HG03354 (cell line): ENCODE data around the gene VWA5B1.

ENCODE experiments used
- ATAC-seq: cut with Tn5 transposase; IDR thresholded peaks from one replicate; pipeline ENCODE4 v1.9.1; 2021; ENCODE audit warnings: mild to moderate bottlenecking; ENCODE audit not compliant: unreplicated experiment, poor library complexity, severe bottlenecking

VWA5B1 gene

DNA sequence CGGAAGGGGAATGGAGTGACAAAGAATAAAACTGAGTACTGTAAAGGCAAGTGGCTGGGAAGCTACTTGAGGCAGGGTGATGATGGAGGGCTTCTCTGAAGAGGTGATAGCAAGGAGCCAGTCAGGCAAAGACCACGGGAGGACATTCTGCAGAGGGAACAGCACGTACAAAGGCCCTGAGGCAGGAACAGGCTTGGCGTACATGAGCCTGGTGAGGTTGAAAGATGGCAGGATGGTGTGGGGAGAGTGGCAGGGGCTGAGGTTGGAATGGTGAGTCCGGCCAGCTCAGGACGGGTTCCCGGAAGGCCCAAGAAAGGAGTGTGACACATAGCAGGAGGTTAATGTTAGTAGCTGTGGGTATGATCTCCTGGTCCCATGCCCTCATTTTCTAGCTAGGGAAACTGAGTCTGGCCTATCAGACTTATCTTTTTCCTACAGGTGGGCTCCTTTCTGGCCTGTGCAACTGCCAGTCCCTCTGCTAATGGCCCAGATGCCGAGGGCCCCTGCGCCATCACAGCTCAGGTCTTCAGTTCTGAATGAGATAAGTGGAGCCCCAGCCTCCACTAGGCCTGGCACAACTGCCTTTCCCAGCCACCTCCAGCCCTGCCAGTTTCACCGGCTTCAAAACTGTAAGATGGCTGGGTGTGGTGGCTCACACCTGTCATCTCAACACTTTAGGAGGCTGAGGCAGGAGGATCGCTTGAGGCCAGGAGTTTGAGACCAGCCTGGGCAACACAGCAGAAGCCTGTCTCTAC lies 87.0 kb downstream of the VWA5B1 start:
- ATAC-seq = no peak

DNA sequence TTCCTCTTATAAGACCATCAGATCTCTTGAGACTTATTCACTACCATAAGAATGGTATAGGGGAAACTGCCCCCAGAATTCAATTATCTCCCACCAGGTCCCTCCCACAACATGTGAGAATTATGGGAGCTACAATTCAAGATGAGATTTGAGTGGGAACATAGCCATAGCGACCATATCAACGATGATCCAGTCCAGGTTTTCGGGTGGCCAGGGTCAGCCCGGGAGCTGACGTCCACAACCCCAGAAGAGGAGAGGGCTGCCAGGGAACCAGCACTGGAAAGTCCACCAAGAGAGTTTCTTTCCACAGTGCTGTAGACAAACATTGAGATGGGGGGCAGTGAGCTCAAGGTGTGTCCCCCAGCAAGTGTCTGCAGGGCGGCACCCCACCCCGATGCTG lies 88.4 kb downstream of the VWA5B1 start:
- no peak for ATAC-seq

DNA sequence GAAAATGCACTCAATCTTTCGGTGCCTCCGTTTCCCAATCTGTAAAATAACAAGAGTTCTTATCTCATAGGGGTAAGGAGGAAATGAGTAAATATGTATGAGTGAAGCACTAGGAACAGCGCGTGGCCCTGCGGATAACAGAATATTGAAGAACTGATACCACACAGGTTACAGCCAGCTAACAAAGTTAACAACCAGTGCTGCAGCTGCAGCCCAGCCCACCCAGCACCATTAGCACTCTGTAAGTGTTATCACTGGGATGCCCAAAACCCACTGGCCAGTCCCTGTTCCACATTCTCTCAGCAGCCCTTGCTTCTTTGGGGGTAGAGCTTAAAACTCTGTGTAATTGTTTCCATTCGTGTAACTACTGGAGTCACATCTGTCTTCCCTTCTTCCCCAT lies 89.5 kb downstream of the VWA5B1 start:
- no peak for ATAC-seq

DNA sequence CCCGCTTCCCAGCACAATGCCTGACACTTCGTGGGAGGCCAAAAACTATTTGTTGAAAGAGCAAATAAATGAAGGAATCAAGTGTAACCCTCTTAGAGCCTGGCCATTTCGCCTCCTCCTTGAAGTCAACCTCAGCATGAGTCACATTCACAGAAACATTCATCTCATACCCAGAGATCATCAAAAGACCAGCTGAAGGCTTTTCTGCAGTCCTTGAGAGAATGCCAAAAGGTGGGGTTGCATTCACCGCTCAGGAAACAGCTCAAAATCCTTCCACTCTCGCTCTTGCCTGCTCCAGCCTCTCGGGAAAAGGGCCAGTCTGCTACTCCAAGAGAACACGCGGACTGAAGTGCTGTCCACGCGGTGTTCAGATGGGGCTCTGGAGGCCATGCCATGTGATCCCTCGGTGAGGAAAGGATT lies 90.0 kb downstream of the VWA5B1 start:
- ATAC-seq = no peak

DNA sequence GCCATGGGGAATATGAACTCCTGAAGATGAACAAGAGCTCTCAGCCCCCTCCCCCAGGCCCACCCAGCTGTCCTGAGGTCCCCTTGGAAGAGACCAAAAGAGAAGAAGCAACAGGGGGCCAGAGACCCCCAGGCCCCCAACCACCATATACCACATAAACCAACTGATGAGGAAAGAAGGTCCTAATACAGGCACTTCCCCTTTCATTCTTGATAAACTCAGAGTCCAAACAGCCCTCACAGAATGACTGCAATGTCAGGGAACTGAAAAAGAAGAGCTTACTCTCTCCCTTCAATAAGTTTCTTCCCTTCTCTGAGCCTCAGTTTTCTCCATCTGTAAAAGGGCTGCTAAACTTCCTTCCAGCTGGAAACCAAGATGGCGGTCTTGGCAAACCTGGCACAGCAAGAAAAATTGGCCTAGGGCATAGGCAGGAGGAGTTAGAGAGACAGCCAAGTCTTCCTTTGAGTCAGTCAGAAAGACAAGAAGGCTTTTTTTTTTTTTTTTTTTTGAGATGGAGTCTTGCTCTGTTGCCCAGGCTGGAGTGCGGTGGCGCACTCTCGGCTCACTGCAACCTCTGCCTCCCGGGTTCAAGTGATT lies 90.5 kb downstream of the VWA5B1 start:
- no peak for ATAC-seq

DNA sequence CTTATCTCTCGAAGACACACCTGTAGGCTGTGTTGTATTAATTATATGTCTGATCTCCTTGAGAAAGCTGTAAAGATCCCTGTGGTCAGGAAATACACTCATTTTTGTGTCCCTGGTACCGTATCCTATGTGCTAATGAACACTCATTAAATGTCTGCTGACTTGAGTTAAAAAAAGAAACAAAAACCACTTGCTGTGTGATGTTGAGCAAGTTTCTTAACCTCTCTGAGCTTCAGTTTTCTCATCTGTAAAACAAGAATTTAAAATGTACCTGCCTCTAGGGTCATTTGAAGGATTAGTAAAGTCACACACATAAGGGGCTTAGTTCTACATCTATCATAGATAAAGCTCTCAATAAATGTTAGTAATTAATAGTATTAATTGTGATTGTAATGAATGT lies 91.3 kb downstream of the VWA5B1 start:
- ATAC-seq = no peak

DNA sequence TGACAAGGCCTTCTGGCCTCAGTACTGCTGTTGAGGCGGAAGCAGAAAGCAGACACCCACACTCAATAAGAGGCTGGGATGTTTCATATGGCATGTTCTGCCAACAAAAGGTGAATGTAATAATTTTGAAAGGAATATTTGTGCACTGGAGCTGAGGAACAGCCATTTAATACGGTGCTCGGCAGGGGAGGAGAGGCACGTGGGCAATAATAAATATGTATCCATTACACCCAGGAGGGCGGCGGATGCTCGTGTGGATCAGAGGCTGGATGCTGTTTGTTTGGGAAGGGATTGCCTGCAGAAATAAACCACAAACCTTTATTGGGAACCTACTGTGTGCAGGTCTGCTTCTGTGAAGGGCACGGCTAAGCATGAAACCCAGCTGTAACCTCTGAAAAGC lies 92.0 kb downstream of the VWA5B1 start:
- no peak for ATAC-seq

DNA sequence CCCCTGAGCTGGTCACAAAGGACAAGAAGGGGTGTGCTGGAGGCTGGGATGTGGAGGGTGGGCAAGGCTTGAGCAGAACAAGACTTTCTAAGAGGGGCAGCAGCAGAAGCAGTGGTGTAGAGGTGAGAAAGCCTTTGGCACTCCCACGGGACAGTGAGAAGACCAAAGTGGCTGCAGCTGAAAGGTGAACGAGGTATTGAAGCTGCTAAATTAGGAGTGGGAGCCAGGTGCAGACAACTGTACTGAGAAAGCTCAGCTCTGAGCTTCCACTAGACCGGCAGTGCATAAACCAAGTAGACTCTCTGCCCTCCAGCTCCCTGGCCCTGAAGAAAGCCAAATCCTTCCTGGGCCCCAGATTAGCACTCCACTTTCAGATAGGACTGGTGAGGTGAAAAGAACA lies 93.0 kb downstream of the VWA5B1 start:
- no peak for ATAC-seq

DNA sequence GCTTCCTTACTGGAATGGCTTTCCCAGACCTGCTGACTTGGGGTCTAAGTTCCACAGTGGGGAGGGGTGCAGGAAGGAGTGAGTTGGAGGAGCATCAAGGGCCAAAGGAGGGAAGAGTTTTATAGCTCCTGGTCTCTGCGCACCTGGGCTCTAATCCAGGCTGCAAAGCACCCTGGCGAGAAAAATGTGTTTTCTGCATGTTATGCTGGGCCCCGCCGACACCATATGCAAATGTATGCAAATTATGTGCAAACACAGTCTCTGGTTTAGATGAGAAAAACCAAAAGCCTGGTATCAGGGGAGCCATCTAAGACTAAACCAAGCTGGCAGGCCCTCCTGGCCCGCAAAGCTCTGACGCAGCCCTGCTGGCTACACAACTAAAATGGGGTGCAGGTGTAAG lies 95.0 kb downstream of the VWA5B1 start:
- no peak for ATAC-seq

DNA sequence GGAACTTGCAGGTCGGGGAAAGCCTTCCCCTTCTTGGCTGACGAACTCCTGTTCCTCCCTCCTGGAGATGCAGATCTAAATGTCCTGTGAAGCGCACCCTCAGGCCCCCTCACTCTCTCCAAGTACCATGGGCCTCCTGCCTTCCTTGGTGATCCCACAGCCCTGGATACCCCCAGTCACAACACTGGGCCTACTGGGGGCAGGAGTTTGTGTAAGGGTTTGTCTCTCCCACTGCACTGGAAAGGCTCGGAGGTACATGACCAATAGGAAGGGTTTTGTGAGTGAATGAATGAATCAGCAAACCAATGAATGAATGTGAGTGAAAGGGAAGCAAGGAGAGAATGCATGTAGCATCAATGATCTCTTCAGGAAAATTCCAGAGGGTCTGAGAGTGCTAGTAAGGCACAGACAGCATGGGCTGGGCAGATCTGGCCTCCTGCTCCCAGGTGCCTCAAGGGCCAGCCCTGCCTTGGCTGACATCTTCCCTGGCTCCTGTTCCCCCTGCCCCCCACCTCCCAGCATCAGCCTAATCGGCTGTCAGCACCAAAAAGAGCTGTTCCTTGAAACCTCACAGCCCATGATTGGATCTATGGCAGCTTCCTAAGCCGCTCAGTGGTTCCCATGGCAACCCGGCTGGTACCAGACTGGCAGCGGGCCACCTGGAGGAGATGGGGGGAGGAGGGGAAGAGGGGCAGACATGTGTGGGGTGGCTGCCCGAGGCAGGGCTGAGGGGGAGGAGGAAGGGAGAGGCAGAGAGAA lies 95.8 kb downstream of the VWA5B1 start:
- ATAC-seq = no peak

DNA sequence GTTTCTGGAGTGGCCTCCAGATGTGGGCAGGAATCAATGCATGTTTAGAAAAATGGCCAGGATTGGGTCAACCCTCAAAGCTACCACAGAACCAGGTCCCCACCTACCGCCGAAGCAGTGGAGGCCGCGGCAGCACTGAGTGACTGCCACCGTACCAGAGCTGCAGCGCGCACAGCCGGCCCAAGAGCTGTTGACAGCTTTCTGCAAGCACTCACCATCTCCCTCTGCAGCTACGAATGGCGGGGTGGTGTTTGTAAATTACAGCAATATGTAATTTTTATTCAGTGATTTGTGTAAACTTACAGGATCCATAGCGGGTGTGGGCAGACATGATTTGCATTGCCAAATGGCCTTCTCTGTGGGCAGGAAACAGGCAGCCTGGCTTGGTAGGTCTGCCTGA lies 98.9 kb downstream of the VWA5B1 start:
- no peak for ATAC-seq

DNA sequence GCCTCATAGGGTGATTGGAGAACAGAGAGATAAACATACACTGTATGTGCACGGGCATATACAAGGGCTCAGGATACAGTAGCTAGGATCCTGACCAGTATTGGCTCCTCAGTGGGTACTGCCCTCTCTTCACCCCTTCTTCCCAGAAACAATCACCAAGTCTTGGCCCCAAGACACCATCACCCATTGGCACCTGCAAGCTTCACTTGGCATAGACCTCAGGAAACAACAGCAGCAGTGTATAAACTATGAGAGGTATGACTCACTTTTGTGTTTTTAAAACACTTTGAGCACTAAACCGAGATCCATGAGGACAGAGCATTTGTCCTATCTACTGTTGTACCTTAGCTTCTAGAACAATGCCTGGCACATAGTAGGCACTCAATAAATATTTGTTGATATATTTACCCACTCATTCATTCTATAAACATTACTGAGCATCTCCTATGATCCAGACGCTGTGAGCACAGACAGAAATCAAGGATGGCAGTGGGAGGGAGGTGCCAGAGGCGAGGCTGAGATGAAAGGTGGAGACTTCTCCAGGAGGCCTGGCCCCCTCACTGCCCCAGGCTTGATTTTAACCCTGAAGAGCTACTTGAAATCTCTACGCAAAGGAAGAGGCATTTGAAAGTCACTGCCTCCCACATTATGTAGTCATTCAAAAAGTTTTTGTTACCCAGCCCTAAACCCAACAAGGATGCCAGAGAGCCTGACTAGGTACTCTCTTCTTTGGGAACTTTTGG lies 100.1 kb downstream of the VWA5B1 start:
- ATAC-seq = no peak

DNA sequence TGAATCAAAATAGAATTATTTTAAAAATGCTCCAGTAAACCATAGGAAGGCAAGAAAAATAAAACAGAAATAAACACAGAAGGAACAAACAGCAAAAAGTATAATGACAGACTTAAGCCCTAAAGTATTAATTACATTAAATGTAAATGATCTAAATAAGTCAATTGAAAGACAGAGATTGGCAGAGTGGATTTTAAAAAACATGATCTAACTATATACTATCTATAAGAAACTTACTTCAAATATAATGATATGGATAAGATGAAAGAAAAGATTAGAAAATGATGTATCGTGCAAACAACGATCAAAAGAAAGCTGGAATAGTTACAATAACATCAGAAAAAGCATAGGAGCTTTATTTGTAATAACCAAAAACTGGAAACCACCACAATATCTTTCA lies 104.6 kb downstream of the VWA5B1 start:
- no peak for ATAC-seq

DNA sequence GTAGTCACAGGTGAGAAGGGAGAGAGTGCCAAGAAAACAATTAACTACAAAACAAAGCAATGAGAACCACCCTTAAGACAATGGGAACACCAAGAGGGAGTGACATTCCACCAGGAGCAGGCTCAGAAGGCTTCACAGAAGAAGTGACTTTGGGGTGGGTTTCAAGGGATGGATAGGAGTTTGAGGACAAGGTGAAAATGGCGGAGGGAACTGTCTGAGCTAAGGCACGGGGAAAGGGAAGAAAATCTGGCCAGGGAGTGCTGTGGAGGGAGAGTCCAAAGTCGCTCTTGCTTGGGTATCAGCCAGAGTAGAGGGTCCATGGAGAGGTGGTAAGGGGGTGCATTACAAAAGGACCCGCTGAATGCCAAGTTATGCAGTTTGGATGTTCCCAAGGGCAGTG lies 108.1 kb downstream of the VWA5B1 start:
- no peak for ATAC-seq

DNA sequence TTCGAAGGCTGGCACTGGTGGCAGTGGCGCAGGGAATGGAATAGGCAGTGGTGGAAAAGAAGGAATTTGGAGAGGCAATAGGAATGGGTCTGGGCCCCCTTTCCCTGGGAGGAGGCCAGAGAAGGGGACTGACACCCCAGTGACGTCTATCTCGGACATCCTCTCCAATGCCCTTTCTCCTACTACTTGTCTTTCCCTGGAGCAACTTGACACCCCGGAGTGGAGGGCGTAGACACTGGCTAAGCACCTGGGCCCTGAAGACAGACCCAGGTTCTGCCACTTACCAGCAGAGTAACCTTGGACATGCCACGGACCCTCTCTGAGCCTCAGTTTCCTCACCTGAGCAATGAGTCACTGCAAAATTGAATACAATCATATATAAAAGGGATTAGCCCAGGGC lies 108.5 kb downstream of the VWA5B1 start:
- ATAC-seq = no peak

DNA sequence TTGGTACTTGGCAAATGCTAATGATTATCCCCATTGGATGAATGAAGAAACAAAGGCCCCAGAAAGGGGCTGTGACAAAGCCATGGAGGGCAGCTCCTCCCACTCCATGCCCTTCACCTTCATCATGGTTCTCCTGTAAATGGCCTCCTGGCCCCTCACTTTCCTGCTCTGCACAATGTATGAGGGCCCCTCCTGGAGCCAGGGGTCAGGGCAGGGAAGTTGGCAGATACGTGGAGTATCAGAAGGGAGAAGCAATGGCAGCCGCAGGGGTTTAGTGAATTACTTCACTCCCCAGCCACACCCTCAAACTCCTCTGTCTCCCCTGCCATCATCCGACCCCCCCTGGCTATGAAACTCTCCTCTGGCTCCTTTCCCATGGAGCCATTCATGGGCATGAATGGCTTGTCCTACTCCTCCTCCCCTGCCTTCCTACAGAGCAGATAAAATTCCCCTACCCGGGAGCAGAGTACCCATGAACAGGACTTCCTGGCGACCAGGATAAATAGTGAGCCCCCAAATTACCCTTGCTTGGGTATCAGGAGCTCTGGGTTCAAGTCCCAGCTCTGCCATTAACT lies 109.0 kb downstream of the VWA5B1 start:
- ATAC-seq = no peak

DNA sequence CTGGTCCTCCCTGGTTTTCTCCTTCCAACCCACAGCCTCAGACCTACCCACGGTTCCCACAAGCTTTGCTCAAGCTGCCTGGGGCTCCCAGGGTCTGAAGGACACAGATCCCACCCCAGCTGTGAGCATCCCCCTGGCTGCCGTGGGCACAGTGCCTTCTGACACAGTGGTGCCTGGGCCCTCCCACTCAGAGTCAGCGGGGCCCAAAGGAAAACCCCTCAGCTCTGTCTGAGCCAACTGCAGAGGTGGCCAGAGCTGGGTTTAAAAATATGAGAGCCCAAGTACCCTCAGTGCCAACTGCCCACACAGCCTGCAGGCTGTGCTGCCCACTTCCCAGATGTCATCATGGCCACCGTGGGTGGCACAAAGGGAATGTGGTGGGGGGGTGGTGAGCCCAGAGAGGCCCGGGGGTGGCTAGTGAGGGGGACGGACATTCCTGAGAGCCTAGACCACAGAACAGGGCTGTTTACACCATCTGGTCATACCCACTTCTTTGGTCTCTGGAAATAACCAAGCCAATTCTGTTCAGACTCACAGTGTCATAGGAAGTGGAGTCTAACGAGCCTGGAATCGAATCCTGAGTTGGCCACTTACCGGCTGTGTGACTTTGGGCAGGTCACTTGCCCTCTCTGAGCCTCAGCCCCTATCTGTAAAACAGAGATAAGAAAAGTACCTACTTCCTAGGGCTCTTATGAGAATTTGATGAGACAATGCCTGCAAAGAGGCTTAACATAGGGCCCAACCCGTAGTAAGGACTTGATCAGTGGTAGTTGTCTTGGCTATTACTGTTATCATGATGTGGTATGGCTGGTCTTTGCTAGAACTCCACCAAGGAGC lies 109.9 kb downstream of the VWA5B1 start:
- no peak for ATAC-seq

DNA sequence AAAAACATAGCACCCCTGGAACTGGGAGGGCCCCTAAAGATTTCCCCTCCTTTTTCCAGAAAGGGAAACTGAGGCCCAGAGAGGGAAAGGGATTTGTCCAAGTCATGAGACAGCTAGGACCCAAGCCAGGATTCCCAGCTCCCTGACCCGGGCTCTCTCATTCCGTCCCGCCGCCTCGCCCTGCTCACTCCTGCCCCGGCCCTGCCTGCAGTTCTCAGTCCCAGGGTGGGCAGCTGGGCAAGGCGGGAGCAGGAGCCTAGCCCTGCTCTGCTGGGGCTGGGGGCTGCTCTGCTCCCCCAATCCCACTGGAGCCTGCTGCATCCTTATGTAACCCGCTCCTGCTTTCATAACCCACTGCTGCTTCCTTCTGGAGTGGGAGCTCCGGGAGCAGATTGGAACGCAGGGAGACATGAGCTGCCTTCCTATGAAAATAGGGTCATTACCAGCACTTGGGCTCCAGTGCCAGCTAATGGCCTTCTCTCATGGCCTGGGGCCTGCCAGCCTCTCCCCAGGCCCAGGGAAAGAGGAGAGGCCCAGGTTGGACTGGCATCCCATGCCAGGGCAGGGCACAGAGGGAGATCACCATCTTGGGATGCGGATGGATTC lies 110.8 kb downstream of the VWA5B1 start:
- no peak for ATAC-seq
